GM21717 (cell line): ENCODE data around the gene ADAMTSL3.
"Not testable (repeated sequence)": the region's sequence is repeated elsewhere in the genome, so short reads cannot be mapped to it uniquely, and the experiment has no call there.

ENCODE experiments used
- ATAC-seq: cut with Tn5 transposase; IDR thresholded peaks from one replicate; pipeline ENCODE4 v1.9.1; 2021; ENCODE audit warnings: mild to moderate bottlenecking, moderate library complexity; ENCODE audit not compliant: unreplicated experiment

Gene ADAMTSL3

DNA sequence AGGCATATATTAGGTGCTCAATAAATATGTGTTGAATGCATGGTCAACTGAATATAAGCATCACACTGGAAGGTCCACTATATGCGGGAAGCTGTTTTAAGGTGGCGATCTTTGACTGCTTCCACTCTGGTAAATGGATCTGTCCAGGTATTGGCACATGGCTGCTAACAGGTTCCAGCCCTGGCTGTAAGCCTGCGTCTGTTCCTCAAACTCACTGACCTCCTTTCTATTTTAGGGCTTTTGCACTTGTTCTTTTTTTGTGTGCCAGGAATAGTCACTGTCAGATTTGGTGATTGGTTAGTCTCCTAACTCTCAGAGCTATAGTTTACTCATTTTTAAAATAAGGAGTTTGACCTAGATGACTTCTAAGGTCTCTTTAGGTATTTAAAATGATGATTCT is 46.2 kb downstream of the ADAMTSL3 start:
- ATAC-seq, result no peak

DNA sequence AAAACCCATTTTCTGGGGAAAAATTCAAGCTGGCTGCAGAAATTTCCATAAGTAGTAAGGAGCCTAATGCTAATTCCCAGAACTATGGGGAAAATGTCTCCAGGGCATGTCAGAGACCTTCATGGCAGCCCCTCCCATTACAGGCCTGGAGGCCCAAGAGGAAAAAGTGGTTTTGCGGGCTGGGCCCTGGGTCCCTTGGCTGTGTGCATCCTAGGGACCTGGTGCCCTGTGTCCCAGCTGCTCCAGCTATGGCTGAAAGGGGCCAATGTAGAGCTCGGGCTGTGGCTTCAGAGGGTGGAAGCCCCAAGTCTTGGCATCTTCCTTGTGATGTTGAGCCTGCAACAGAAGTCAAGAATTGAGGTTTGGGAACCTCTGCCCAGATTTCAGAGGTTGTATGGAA is 48.4 kb downstream of the ADAMTSL3 start:
- ATAC-seq, result not testable (repeated sequence)

DNA sequence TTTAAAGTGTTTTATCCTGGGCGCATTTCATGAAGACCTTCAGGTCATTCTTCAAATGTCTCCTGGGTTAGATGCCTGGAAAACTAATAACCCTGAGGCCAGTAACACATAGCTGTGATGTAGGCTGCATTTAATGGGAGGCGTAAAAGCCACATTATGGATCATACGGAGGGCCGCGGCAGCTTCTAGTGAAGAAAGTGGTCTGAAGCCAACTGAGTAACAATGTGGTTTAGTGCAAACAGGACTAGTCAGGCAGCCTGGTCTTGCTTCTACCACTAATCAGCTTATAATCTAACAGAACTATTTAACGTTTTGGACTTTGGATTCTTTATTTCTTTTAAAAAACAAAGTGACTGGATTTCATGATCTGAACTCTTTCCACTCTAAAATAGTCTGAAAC is 54.4 kb downstream of the ADAMTSL3 start:
- no peak for ATAC-seq

DNA sequence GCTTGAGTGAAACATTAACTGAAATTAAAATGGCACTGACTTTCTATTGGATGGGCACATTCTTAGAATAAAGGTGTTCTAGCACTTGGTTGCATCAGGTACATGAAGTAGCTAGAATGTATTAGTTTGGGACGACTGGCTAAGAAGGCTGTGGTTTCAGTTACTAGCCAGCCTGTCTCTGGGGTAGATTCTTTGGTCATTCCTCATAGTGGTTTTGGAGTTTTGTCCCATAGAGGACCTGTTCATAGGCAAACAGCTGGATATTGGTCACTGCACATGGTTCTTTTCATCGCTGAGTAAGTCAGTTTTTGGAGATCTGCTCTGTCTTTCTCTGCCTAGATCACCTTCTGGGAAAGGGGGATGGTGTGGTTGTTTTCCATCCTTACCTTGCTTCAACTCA is 55.3 kb downstream of the ADAMTSL3 start:
- ATAC-seq, result no peak

DNA sequence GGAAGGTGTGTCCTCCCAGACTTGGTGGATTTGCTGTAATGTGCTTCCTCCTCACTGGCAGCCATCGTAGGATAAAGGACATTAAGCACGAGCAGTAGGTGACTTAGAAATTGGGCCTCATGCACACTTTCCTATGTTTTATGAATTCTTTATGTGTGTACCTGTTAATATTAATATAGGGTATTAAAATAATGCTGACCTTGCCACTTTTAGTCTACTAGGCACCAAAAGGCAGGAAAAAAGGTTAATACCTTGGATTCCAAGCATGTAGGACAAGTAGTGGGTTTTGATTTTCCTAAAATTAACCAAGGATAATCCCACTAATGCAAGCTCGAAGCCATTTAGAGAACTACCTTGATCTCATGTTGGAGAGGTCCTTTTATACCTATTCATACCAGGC is 55.9 kb downstream of the ADAMTSL3 start:
- ATAC-seq, result no peak

DNA sequence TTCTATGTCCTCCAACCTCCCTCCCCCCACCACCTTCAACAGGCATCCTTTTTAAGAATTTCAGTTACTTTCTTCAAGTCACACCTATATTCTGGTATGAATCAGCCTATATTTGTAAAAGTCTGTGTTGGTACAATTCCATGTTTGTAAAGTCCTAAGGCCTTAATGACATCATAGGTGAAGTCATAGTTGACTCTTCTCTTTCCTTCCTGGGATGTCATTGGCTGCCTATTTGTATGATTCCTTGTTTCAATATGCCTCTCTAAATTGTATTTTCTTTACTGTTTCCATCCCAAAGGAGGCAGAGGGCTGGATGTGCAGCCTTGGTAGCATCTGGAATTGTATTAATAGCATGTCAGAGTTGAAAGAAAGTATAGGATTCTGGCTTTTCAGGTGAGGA is 56.5 kb downstream of the ADAMTSL3 start:
- no peak for ATAC-seq

DNA sequence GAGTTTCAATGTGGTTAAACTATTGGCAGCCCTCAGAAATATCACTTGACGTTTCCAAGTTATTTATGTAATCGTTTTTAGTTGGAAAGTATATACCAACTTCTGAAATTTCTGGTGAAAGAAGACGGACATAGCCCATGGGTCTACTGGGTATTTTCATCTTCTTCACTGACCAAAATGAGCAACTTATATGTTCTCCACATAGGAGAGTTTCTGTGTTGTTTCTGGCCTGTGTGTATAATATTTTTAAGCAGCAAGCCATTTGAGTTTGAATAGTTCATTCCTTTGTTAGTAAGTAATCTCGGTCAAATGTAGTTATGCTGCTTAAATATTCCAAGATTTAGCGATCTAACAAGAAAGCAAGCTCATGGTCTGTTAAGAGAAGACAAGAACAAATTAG is 57.3 kb downstream of the ADAMTSL3 start:
- ATAC-seq, result no peak

DNA sequence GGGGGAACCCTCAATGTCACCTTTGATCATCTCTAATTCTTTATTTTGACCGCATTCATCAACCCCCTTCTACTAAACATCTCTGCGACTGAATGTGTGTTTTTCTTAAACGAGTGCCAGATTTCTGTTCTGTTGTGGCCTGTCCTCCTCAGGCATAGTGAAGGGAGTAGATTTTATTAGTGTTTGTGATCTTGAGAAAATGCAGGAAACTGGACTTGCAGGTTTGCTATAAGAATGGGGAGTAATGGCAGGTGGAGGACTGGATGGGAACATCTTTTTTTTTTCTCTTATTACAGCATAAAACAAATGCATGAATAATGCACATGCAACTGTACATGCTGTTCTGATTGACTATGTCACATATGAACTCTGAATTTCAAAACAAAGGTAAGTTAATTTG is 59.3 kb downstream of the ADAMTSL3 start:
- no peak for ATAC-seq

DNA sequence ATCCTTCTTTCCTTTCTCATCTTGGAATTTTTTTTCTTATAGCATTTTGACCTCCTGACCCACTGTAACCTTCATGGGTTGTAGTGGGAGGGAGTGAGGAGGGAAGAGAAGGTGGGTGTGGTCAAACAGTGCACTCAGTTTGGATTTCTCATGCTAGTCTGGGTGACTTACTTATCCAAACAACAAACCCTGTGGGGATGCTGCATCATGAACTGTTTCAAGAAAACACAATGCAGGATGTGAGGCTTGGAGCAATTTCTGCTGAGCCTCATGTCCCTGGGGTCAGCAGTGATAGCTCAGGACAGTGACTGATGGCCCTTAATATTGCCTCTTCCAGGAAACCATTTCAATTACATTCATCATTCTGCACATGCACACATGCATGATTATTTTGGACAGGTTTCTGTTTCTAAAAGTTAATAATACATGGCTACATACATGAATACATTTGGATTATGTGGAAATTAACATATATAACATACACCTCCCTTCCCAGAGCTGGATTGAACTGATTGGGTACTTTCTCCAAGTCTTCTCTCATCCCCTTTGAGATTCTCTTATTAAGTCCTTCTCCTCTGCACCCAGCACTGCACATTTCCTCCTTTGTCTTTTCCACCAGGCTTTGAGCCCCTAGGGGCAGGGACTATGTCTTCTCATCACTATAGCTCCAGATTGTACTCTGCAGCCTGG is 61.2 kb downstream of the ADAMTSL3 start:
- ATAC-seq, result no peak

DNA sequence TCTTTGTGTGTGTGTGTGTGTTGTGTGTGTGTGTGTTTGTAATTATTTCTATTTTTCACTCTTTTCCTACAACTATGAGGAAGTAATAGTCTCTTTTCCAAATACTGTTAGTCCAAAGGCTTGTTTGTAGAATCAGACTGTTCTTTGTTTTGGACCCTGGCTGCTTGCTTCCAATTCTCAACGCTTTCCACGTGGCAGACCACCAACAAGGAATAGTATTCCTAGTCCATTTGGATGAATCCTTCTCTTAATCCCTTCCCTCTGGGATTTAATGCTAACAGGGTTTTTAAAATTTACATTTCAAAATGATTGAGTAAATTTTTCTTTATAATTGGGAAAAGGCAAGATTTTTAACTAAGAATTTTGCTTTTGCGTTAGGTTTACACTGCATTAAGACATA is 62.7 kb downstream of the ADAMTSL3 start:
- no peak for ATAC-seq

DNA sequence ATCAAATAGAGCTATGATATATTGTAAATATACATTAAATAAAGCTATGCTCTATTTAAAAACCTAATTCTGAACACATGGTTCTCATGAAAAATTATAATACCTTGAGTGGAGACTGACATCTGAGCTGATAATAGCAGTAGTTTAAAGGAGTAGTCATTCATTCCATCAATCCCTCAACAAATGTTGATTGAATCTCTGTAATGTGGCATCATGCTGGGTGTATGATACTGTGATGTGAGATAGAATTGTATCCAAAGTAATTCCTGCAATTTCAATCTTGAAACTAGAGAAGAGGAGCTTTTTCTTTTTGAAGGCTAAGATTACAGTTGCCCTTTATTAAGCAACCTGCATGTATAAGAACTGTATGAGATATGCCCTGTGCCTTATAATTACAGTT is 63.1 kb downstream of the ADAMTSL3 start:
- ATAC-seq, result no peak

DNA sequence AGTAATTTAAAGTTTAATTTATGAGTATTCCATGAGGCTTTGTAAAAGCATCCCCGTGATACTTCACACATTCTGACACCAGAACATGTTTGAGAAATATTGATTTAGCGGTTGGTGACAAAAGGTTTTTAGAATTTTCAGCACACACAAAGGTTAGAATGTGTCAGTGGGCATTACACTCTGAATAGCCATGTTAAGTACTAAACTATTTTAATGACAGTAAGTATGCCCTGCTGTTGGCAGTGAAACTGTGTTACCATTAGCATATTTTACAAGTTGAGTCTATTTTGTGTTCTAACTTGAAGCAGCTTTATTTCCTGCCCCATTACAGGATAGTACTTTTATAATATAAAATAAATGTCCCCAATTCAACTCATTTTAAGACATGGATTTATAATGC is 66.5 kb downstream of the ADAMTSL3 start:
- no peak for ATAC-seq

DNA sequence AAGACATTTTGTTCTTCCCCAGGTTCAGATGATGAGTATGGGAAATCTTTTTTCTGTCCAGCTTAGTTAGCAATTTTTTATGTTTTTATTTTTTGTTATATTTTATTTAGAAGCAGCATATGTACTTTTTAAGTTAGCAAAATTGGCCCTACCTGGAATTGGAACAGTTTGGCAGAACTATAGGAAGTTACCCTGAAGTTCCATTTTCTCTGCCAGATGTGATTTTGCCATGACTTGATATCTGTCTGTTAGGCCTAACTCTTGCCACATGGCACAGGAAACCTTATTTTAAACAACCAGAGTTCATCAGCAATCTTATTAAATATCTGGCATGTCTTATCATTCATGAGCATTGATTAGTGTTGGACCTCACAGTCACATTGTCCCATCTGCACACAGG is 67.1 kb downstream of the ADAMTSL3 start:
- ATAC-seq, result no peak

DNA sequence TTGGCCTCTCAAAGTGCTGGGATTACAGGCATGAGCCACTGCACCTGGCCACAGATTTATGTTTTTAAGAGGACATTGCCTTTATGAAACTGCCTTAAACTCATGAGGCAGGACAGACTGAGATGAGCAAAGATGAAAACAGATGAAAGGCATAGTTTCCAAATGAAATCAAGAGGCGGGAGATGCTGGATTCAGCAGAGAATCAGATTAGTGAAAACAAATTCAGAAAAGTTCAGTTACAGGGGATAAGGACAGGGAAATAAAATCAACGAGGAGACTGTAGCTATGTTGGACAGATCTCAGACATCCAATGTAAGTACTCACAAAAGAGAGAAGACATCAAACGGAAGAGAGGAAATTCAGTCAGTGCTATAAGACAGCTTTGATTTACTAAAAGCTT is 68.1 kb downstream of the ADAMTSL3 start:
- no peak for ATAC-seq

DNA sequence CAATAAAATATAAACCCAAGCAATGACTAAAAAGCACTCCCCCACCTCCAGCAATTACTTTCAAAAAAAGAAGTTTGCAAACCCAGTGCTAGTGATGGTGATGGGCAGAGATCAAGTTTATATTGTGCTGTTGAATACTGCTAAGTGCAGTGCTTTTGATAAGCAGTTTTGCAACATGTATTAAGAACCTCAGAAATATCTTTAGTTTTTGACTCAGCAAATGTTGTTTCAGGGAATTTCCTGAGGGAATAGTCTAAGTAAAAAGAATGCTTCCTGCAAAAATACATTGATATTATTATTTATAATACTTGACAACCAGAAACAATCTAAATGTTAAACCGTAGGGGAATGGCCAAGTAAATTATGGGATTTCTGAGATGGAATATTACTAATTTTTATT is 69.3 kb downstream of the ADAMTSL3 start:
- no peak for ATAC-seq

DNA sequence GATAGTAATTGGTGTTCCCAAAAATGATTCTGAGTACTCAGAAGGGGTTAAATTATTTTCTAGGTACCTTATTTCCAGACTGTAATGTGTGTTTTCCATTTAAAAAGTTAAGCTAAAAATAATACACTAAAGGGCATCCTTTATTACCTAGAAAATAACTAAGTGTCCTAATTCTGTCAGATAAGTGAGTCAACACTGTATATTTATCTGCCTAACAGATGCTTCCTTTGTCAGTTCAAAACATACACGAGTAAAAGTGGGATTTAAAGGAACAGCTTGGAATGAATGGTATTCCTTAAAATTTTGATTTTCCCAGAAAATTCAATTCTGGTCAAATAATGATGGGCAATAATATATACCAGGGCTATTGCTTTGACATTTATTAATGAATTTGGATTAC is 78.3 kb downstream of the ADAMTSL3 start:
- ATAC-seq, result no peak

DNA sequence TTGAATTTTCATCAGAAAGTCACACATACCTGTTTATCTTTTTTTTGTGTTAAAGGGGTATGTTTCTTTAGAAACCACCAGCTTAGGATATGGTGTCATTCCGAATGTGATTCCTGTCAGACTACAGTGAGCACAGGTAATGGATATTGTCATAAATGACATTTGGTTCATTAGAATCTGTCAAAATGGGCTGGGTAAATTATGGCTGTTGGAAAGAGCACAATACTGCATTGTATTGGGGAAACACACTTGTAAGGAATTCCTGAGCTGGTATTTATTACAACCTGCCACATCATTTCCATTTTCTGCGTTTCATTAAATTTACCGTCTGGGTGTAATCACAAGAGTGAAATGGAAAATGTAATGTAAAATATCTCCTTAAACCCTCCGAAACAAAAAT is 78.8 kb downstream of the ADAMTSL3 start:
- no peak for ATAC-seq

DNA sequence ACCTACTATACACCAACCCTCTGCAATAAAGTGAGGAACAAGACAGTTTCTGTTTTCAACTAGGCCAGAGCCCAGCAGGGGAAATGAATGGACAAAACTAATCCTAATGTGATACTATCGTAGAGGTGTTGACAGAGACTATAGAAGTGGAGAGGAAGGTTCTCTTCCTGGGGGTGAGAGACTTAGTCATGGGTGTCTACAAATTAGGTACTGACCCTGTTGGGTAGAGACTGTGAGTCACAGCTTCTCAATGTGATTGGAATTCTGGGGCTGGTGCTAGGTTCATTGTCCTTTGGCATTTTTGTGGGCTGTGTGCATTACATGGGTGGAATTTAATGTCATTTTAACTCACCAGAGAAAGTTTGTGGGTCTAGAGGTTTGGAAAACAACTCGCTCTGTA is 79.3 kb downstream of the ADAMTSL3 start:
- ATAC-seq, result no peak

DNA sequence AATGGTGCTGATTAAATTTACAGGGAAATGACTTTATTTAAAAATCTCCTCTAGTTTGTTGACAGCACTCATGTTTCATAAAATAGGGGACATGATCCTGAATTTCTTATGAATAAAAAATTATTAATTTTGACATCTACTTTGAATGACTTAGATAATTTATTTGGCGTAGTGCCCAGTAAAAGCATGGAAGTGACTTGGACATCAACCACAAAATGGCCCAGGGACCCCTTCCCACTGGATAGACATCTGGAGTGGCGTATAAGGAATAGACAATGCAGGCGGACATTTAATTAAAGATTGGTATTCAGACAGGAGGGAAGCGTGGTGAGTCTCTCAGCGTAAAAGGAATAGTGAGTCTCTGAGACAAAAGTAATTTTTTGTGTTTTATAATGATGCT is 79.8 kb downstream of the ADAMTSL3 start:
- no peak for ATAC-seq

DNA sequence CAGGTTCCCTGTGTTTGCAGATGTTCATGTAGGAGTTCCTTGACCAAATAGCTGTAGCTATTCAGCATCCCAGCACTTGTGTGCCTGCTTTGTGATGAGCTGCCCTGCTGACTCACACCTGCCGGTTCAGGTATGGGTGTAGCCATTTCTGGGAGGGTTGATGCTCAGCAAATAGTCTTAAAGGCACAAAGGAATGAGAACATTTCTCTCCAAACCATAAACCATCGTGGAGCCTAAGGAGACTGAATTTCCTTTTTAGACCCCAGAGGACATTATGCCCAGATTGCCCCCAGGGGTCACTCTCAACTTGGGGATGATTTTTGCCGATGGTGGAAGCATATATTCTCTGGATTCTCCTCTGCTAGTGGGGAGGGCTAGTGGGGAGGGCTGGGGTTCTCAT is 80.6 kb downstream of the ADAMTSL3 start:
- no peak for ATAC-seq

DNA sequence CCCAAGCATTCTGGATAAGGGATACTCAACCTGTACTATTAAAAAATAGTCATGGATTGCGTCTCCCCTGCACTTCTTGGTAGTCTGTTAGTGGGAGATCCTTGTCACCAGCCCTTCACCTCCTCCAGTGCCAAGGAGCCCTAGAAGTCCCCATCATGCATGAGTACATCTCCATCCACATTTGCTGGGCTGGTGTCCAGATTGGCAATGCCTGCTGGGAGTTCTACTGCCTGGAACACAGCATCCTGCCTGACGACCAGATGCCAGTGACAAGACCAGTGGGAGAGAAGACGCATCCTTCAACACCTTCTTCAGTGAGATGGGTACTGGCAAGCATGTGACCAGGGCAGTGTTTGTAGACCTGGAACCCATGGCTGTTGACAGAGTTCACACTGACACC is 85.7 kb downstream of the ADAMTSL3 start:
- no peak for ATAC-seq

DNA sequence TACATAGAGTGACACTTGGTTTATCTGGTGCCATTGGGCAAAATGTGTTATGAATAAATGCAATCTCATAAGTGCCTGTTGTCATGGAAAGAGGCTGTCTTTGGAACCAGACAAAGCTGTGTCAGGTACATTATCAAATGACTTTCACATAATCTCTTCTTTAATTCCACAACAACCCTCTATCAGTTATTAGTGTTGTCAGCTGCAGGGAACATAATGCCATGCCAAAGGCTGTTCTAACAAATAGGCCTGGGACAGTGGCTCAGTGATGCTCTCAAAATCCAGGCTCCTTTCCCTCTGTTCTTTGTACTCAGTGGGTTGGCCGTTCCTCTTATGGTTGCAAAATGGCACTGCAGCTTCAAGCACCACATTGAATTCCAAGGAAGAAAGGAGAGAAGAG is 91.8 kb downstream of the ADAMTSL3 start:
- ATAC-seq, result no peak

DNA sequence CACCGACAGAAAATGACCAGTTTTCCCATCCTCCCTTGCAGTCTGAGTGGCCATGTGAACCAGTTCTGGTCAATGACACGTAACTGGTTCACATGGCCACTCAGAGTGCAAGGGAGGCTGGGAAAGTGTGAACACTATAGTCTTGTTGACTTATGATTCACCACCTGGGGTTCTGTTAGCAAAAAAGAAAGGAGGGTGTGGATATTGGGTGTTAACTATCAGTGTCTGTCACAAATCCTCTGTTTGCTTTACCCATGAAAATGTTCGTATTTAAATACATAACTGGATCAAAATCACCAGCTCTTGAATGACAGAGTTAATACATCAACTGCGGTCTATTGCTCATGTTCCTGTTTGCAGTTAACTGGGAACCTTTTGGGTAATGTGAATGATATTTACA is 92.3 kb downstream of the ADAMTSL3 start:
- no peak for ATAC-seq
